Ascending aorta (tissue), 2 donors: Measurements from ENCODE around the gene LETM1. TPM values are rescaled to one million over a fixed set of nuclear protein-coding genes. Genes with fewer than 3 reads are reported as not detected.

Experiments used
- DNase-seq, 2 donors: peaks; one replicate each; pipeline ENCODE4 v3.0.0-alpha.2; 2019; ENCODE audit warnings: low spot score in 2 of 2
- H3K27ac ChIP-seq, 2 donors: fragments of 200-600 bp; sonication (generic); one replicate each; pipeline ENCODE4 v1.5.1; 2016 to 2017; ENCODE audit warnings: mild to moderate bottlenecking in 1 of 2
- H3K27me3 ChIP-seq: fragments of 200-600 bp; sonication (generic); one replicate; pipeline ENCODE4 v1.5.1; 2017
- H3K36me3 ChIP-seq, 2 donors: fragments of 200-600 bp; sonication (generic); one replicate each; pipeline ENCODE4 v1.5.1; 2016
- H3K4me1 ChIP-seq, 2 donors: fragments of 200-600 bp; sonication (generic); one replicate each; pipeline ENCODE4 v1.5.1; 2016 to 2017; ENCODE audit warnings: mild to moderate bottlenecking in 1 of 2
- H3K4me3 ChIP-seq, 2 donors: fragments of 200-600 bp; sonication (generic); one replicate each; pipeline ENCODE4 v1.5.1; 2016 to 2017; ENCODE audit warnings: mild to moderate bottlenecking in 1 of 2
- H3K9me3 ChIP-seq, 2 donors: fragments of 200-600 bp; sonication (generic); one replicate each; pipeline ENCODE4 v1.5.1; 2016
- intact Hi-C: fragments of 100-400 bp; cut with DNase I; formaldehyde crosslinking; loops from one replicate; pipeline ENCODE4 v1.15.1; 2023
- total RNA-seq: library from RNA; depleted of rRNA; stranded (reverse); fragments of >200 nt; gene quantifications from one replicate; pipeline ENCODE4 v1.1.0, GENCODE V29; 2016
- TF ChIP-seq, protein P1 (sequence below), 3 experiments: fragments of 200-600 bp in 2 of 3; fragments of 450-650 bp in 1 of 3; sonication (generic) in 2 of 3; IDR thresholded peaks; one replicate each; pipeline ENCODE4 v1.5.1; 2016 to 2019; ENCODE audit warnings: antibody characterized with exemption in 3 of 3, mild to moderate bottlenecking in 1 of 3, moderate library complexity in 1 of 3

The LETM1 gene
- total RNA-seq, 1 donor from 2014 or later: 37.7 TPM

GRCh38 chr4:1804638-1805492, 51.1 kb downstream of the LETM1 start:
- no peak for DNase-seq
- Histone ChIP-seq H3K9me3 (no peaks in the 10 kb centered on the region), H3K27me3 (no peaks in the 10 kb centered on the region), H3K4me3 (no peak overlapping the region), H3K27ac (no peak overlapping the region), H3K4me1 (no peaks in the 10 kb centered on the region), H3K36me3 (no peaks in the 10 kb centered on the region)
- TF ChIP-seq, protein P1, sequence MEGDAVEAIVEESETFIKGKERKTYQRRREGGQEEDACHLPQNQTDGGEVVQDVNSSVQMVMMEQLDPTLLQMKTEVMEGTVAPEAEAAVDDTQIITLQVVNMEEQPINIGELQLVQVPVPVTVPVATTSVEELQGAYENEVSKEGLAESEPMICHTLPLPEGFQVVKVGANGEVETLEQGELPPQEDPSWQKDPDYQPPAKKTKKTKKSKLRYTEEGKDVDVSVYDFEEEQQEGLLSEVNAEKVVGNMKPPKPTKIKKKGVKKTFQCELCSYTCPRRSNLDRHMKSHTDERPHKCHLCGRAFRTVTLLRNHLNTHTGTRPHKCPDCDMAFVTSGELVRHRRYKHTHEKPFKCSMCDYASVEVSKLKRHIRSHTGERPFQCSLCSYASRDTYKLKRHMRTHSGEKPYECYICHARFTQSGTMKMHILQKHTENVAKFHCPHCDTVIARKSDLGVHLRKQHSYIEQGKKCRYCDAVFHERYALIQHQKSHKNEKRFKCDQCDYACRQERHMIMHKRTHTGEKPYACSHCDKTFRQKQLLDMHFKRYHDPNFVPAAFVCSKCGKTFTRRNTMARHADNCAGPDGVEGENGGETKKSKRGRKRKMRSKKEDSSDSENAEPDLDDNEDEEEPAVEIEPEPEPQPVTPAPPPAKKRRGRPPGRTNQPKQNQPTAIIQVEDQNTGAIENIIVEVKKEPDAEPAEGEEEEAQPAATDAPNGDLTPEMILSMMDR (IDR thresholded peaks at IDR 0.05): no peak
- intact Hi-C loops: no loop called here

GRCh38 chr4:1803523-1804423, 52.2 kb downstream of the LETM1 start:
- H3K27ac ChIP-seq: no peak overlapping the region
- H3K9me3 ChIP-seq: no peaks in the 10 kb centered on the region
- no peaks in the 10 kb centered on the region for H3K4me1 ChIP-seq
- no peaks in the 10 kb centered on the region for H3K36me3 ChIP-seq
- intact Hi-C loops: no loop called here
- no peak for DNase-seq
- H3K4me3 ChIP-seq: no peak overlapping the region
- H3K27me3 ChIP-seq: no peaks in the 10 kb centered on the region
- TF ChIP-seq, protein P1 (IDR thresholded peaks at IDR 0.05): no peak

GRCh38 chr4:1802720-1803522, 53.0 kb downstream of the LETM1 start:
- DNase-seq: no peak
- Histone ChIP-seq H3K9me3 (no peaks in the 10 kb centered on the region), H3K27ac (no peak overlapping the region), H3K4me1 (no peaks in the 10 kb centered on the region), H3K4me3 (no peak overlapping the region), H3K27me3 (no peaks in the 10 kb centered on the region), H3K36me3 (no peaks in the 10 kb centered on the region)
- intact Hi-C loops: no loop called here
- TF ChIP-seq, protein P1 (IDR thresholded peaks at IDR 0.05): no peak

DNA sequence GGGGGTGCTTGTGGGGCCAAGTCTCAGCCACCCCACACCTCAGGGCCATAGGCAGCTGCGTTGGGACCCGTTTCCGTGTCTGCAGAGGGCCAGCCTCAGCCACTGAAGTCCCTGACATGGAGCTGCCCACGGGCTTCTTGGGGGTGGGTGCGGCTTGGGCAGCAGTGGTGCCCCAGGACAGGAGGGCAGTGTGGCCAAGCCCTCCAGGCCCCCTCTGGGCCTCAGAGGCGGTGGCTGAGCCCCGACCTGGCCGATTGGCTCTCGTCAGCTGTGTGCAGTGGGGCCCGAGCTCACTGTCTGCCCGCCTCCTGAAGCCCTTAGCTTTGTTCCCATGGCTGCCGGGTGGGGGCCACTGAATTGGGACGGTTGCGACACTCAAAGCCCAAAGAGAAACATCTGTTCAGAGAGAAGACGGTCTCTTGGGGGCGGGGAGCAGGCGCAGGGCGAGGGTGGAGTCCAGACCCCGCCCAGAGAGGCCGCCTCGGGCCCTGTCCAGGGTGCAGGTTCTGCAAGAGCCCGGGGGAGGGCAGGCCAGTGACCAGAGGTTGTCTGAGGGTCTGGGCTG, 53.7 kb downstream of the LETM1 start:
- H3K27ac ChIP-seq: no peak overlapping the region
- H3K27me3 ChIP-seq: no peaks in the 10 kb centered on the region
- no peaks in the 10 kb centered on the region for H3K36me3 ChIP-seq
- no peaks in the 10 kb centered on the region for H3K4me1 ChIP-seq
- no peak overlapping the region for H3K4me3 ChIP-seq
- TF ChIP-seq, protein P1 (IDR thresholded peaks at IDR 0.05): no peak
- intact Hi-C loops: no loop called here
- no peak for DNase-seq
- no peaks in the 10 kb centered on the region for H3K9me3 ChIP-seq
